ENCODE measurements around the gene CACNB4.
A peak's percentile ranks its signal among the peaks of the same experiment; 100 is the strongest.
"Not testable (repeated sequence)": the region's sequence is repeated elsewhere in the genome, so short reads cannot be mapped to it uniquely, and the experiment has no call there.

Gene CACNB4

GRCh38 chr2:151878655-151879563, 219.9 kb downstream of the CACNB4 start:
- WGBS (ENCODE audit: extremely low coverage, insufficient coverage, insufficient read length) = no CpG with 5 or more reads among the region's 2 CpGs
- no peak overlapping the region for H3K4me3 ChIP-seq (ENCODE audit: low read depth, low read length)

GRCh38 chr2:151878204-151878603, 220.6 kb downstream of the CACNB4 start:
- Histone ChIP-seq H3K14ac (ENCODE audit: low read length) (no peak overlapping the region), H2BK12ac (ENCODE audit: low read length) (no peak overlapping the region), H3K9me3 (ENCODE audit: insufficient read depth, low read depth, low read length) (peaks cover 1% of the 10 kb centered on the region), H3K79me1 (ENCODE audit: low read length) (no peaks in the 10 kb centered on the region), H3K27me3 (ENCODE audit: insufficient read depth, low read length) (no peaks in the 10 kb centered on the region), H3K36me3 (ENCODE audit: control insufficient read depth in 1 of 2, insufficient read depth in 2 of 2, low read length in 2 of 2) (no peaks in the 10 kb centered on the region), H3K4me2 (ENCODE audit: low read length) (no peak overlapping the region), H3K4me3 (ENCODE audit: low read depth, low read length) (no peak overlapping the region), H3K18ac (ENCODE audit: low read length) (no peak overlapping the region), H2AFZ (ENCODE audit: insufficient read depth, low read length, poor library complexity) (no peak overlapping the region), H3K79me2 (ENCODE audit: control insufficient read depth, insufficient read depth, low read length, poor library complexity) (no peaks in the 10 kb centered on the region), H3K4ac (ENCODE audit: low read depth, low read length) (no peak overlapping the region), H3K4me1 (ENCODE audit: control insufficient read depth in 1 of 2, insufficient read depth in 2 of 2, low read length in 2 of 2) (no peaks in the 10 kb centered on the region), H2BK5ac (ENCODE audit: low read depth, low read length, poor library complexity) (no peak overlapping the region), H4K12ac (ENCODE audit: low read depth, low read length) (no peak overlapping the region), H2AK5ac (ENCODE audit: low read length) (no peak overlapping the region), H3K27ac (ENCODE audit: low read depth, low read length) (no peak overlapping the region), H2BK120ac (ENCODE audit: insufficient read depth, low read length, poor library complexity) (no peak overlapping the region), H4K91ac (ENCODE audit: low read depth, low read length) (no peak overlapping the region), H4K8ac (ENCODE audit: low read depth, low read length) (no peak overlapping the region), H3K9ac (ENCODE audit: low read length) (no peak overlapping the region), H3K23ac (ENCODE audit: low read length) (no peak overlapping the region)
- no peak for DNase-seq

More at GRCh38 chr2:151878655-151879563, 219.9 kb downstream of the CACNB4 start:
- H3K27me3 ChIP-seq (ENCODE audit: insufficient read depth, low read length) = no peaks in the 10 kb centered on the region
- H2BK12ac ChIP-seq (ENCODE audit: low read length) = no peak overlapping the region
- H3K4me1 ChIP-seq (ENCODE audit: control insufficient read depth in 1 of 2, insufficient read depth in 2 of 2, low read length in 2 of 2) = no peaks in the 10 kb centered on the region
- no peak overlapping the region for H3K9ac ChIP-seq (ENCODE audit: low read length)
- H2AFZ ChIP-seq (ENCODE audit: insufficient read depth, low read length, poor library complexity) = no peak overlapping the region
- peaks cover 1% of the 10 kb centered on the region for H3K9me3 ChIP-seq (ENCODE audit: insufficient read depth, low read depth, low read length)
- no peak overlapping the region for H3K23ac ChIP-seq (ENCODE audit: low read length)
- H2BK5ac ChIP-seq (ENCODE audit: low read depth, low read length, poor library complexity) = no peak overlapping the region
- H4K12ac ChIP-seq (ENCODE audit: low read depth, low read length) = no peak overlapping the region
- H4K8ac ChIP-seq (ENCODE audit: low read depth, low read length) = no peak overlapping the region
- H3K79me1 ChIP-seq (ENCODE audit: low read length) = no peaks in the 10 kb centered on the region
- no peak overlapping the region for H2AK5ac ChIP-seq (ENCODE audit: low read length)
- H3K27ac ChIP-seq (ENCODE audit: low read depth, low read length) = no peak overlapping the region
- H3K14ac ChIP-seq (ENCODE audit: low read length) = no peak overlapping the region
- no peak overlapping the region for H3K4me2 ChIP-seq (ENCODE audit: low read length)
- DNase-seq = peak in 1 of 2 donors; percentile 29
- no peaks in the 10 kb centered on the region for H3K79me2 ChIP-seq (ENCODE audit: control insufficient read depth, insufficient read depth, low read length, poor library complexity)
- no peak overlapping the region for H4K91ac ChIP-seq (ENCODE audit: low read depth, low read length)
- no peak overlapping the region for H3K4ac ChIP-seq (ENCODE audit: low read depth, low read length)
- H2BK120ac ChIP-seq (ENCODE audit: insufficient read depth, low read length, poor library complexity) = no peak overlapping the region
- H3K18ac ChIP-seq (ENCODE audit: low read length) = no peak overlapping the region
- no peaks in the 10 kb centered on the region for H3K36me3 ChIP-seq (ENCODE audit: control insufficient read depth in 1 of 2, insufficient read depth in 2 of 2, low read length in 2 of 2)

GRCh38 chr2:151875631-151876030, 223.2 kb downstream of the CACNB4 start:
- not testable (repeated sequence) for H3K4me1 ChIP-seq (ENCODE audit: control insufficient read depth in 1 of 2, insufficient read depth in 2 of 2, low read length in 2 of 2); H3K79me1 ChIP-seq (ENCODE audit: low read length); H2BK12ac ChIP-seq (ENCODE audit: low read length); H2AFZ ChIP-seq (ENCODE audit: insufficient read depth, low read length, poor library complexity); H3K18ac ChIP-seq (ENCODE audit: low read length); H3K27ac ChIP-seq (ENCODE audit: low read depth, low read length); H3K27me3 ChIP-seq (ENCODE audit: insufficient read depth, low read length); H3K9ac ChIP-seq (ENCODE audit: low read length); H4K91ac ChIP-seq (ENCODE audit: low read depth, low read length); H3K23ac ChIP-seq (ENCODE audit: low read length); H3K79me2 ChIP-seq (ENCODE audit: control insufficient read depth, insufficient read depth, low read length, poor library complexity); H3K9me3 ChIP-seq (ENCODE audit: insufficient read depth, low read depth, low read length); H3K14ac ChIP-seq (ENCODE audit: low read length); H3K36me3 ChIP-seq (ENCODE audit: control insufficient read depth in 1 of 2, insufficient read depth in 2 of 2, low read length in 2 of 2); H2BK120ac ChIP-seq (ENCODE audit: insufficient read depth, low read length, poor library complexity); H4K12ac ChIP-seq (ENCODE audit: low read depth, low read length); H2AK5ac ChIP-seq (ENCODE audit: low read length); H4K8ac ChIP-seq (ENCODE audit: low read depth, low read length); H3K4ac ChIP-seq (ENCODE audit: low read depth, low read length); DNase-seq; H3K4me3 ChIP-seq (ENCODE audit: low read depth, low read length); H2BK5ac ChIP-seq (ENCODE audit: low read depth, low read length, poor library complexity); H3K4me2 ChIP-seq (ENCODE audit: low read length)
- WGBS (ENCODE audit: extremely low coverage, insufficient coverage, insufficient read length) = no CpG with 5 or more reads among the region's 34 CpGs

GRCh38 chr2:151872463-151872862, 226.4 kb downstream of the CACNB4 start:
- H3K4ac ChIP-seq (ENCODE audit: low read depth, low read length) = no peak overlapping the region
- no peak overlapping the region for H3K14ac ChIP-seq (ENCODE audit: low read length)
- H4K12ac ChIP-seq (ENCODE audit: low read depth, low read length) = no peak overlapping the region
- no peak overlapping the region for H3K23ac ChIP-seq (ENCODE audit: low read length)
- no CpG with 5 or more reads among the region's 3 CpGs for WGBS (ENCODE audit: extremely low coverage, insufficient coverage, insufficient read length)
- H3K18ac ChIP-seq (ENCODE audit: low read length) = no peak overlapping the region
- H3K4me3 ChIP-seq (ENCODE audit: low read depth, low read length) = no peak overlapping the region
- H3K4me2 ChIP-seq (ENCODE audit: low read length) = no peak overlapping the region
- H2AFZ ChIP-seq (ENCODE audit: insufficient read depth, low read length, poor library complexity) = no peak overlapping the region
- no peak overlapping the region for H4K91ac ChIP-seq (ENCODE audit: low read depth, low read length)
- H3K79me1 ChIP-seq (ENCODE audit: low read length) = no peaks in the 10 kb centered on the region
- peaks cover 4% of the 10 kb centered on the region for H3K9me3 ChIP-seq (ENCODE audit: insufficient read depth, low read depth, low read length)
- no peak overlapping the region for H2AK5ac ChIP-seq (ENCODE audit: low read length)
- no peak overlapping the region for H3K27ac ChIP-seq (ENCODE audit: low read depth, low read length)
- no peaks in the 10 kb centered on the region for H3K27me3 ChIP-seq (ENCODE audit: insufficient read depth, low read length)
- H2BK120ac ChIP-seq (ENCODE audit: insufficient read depth, low read length, poor library complexity) = no peak overlapping the region
- H2BK5ac ChIP-seq (ENCODE audit: low read depth, low read length, poor library complexity) = no peak overlapping the region
- H3K9ac ChIP-seq (ENCODE audit: low read length) = no peak overlapping the region
- no peaks in the 10 kb centered on the region for H3K36me3 ChIP-seq (ENCODE audit: control insufficient read depth in 1 of 2, insufficient read depth in 2 of 2, low read length in 2 of 2)
- no peak overlapping the region for H4K8ac ChIP-seq (ENCODE audit: low read depth, low read length)
- no peak overlapping the region for H2BK12ac ChIP-seq (ENCODE audit: low read length)
- no peaks in the 10 kb centered on the region for H3K79me2 ChIP-seq (ENCODE audit: control insufficient read depth, insufficient read depth, low read length, poor library complexity)
- H3K4me1 ChIP-seq (ENCODE audit: control insufficient read depth in 1 of 2, insufficient read depth in 2 of 2, low read length in 2 of 2) = no peaks in the 10 kb centered on the region
- no peak for DNase-seq
